ENCODE results near the gene NAAA.
"Not testable (repeated sequence)": the region's sequence is repeated elsewhere in the genome, so short reads cannot be mapped to it uniquely, and the experiment has no call there.

The NAAA gene

DNA sequence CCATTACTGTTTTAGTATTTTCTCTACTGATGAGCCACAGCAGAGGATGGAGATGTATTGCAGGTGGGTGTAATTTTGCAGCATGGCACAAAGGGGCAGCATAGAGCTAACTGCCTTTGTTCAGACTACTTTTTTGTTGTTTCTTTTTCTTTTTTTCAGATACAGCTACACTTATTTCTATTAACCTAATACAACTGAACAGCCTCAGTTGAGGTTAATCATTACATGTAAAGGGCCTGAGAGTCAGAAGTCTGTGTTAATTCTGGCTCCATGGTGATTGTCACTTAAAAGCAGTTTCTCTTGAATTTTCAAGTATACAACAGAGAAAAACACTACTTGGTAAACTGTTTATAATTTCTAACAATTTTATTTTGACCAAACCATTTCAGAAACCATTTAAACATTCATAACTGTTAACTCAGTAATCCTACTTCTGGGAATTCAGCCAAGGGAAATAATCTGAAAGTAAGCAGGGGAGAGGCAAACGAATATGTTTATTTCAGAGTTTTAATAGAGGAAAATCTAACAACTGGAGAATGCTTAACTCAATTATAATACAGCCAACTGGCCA lies 24.6 kb downstream of the NAAA start:
- no peak for DNase-seq

- DNase-seq, result no peak
Measured at GRCh38 chr4:75912968-75913367, 27.8 kb downstream of the NAAA start.

GRCh38 chr4:75910831-75911230 lies 30.0 kb downstream of the NAAA start:
- not testable (repeated sequence) for DNase-seq

DNA sequence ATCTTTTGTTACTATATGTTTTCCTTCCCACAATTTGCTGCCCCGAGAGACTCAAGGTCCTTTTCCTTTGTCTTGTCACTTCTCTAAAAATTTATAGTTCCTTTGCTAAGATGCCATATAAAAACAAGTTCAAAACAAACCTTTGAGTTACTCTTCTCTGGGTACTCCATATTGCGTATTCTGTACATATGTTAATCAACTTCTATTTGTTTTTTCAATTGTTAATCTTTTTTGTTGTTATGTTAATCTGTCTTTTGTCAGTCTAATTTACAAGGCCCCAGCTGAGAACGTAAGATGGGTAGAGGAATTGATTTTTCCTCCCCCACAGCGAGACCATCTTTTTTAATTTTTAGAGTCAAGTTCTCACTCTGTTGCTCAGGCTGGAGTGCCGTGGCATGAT lies 31.4 kb downstream of the NAAA start:
- DNase-seq, result no peak

GRCh38 chr4:75908555-75908954 lies 32.3 kb downstream of the NAAA start:
- no peak for DNase-seq

GRCh38 chr4:75907966-75908365 lies 32.8 kb downstream of the NAAA start:
- DNase-seq, result no peak

DNA sequence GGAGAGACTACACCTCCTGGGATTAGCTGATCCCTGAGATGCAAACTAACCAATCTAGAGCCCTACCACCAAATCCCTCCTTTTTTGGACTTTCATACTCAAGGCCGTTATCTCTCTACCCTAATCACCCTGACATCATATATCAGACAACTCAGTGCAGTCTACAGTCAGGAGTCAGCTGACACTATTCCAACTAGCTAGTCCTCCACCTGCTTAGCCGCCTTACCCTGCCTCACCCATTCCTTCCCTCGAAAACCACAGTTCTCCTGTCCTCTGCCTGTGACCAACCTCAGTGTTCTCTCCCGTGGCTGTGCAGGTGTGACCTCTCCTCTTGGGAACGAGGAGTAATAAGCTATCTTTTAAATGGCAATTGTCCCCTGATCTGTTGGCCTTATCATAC lies 36.7 kb downstream of the NAAA start:
- no peak for DNase-seq

- DNase-seq, result no peak
Measured at GRCh38 chr4:75902352-75902751, 38.5 kb downstream of the NAAA start, which contains the start of gene PPEF2. Gene PPEF2 (minus strand): TSS chr4:75902452. CDS start chr4:75896325, 6,127 bp downstream.

DNA sequence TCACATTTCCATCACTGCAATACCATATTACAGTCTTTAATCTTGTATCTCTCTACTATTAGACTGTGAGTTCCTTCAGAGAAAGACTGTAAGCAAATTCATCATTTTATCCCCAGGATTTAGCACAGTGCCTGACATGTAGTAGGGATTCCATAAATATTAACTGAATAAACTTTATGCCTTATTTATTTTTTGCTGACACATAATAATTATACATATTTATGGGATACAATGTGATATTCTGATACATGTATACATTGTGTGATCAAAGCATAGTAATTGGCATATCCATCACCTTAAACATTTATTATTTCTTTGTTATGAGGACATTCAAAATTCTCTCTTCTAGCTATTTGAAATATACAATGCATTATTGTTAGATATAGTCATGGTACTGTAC lies 42.3 kb downstream of the NAAA start:
- DNase-seq, result no peak

GRCh38 chr4:75895744-75896314 lies 45.0 kb downstream of the NAAA start:
- no peak for DNase-seq

DNA sequence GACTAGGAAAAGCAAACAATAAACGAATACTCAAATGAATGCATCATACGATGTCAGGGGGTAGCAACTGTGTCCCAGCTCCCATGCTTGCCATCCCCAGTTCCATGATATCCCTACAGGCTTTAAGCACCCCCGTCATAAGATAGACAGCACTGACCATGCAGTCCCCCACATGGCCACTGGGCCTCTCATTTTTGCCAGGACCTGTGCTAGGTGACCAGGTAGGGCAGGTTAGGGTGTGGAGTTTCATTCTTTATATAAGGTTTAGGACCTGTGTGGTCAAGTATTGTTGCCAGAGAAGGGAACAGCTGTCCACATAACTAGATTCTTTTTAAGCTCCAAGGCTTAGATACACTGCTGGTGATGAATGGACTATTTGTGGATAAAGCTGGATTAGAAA lies 48.3 kb downstream of the NAAA start:
- no peak for DNase-seq

GRCh38 chr4:75891611-75892010 lies 49.2 kb downstream of the NAAA start:
- no peak for DNase-seq

- no peak for DNase-seq
Measured at GRCh38 chr4:75889537-75890199, 51.1 kb downstream of the NAAA start.

GRCh38 chr4:75886104-75886503 lies 54.7 kb downstream of the NAAA start:
- DNase-seq, result no peak

DNA sequence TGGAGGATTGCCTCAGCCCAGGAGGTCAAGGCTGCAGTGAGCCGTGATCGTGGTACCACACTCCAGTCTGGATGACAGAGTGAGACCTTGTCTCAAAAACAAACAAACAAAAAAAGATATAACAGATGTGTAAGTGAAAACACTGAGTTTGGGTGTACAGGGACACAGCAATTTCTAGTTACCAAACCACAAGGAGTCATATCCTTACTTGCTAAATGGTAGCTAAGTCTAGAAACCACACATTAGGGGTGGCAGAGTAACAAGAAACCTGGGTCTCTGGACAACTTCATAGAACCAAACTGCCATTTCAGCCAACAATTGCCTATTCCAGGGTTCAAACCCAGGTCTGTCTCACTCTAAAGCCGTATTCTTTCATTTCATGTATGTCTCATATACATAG lies 59.3 kb downstream of the NAAA start:
- no peak for DNase-seq

DNA sequence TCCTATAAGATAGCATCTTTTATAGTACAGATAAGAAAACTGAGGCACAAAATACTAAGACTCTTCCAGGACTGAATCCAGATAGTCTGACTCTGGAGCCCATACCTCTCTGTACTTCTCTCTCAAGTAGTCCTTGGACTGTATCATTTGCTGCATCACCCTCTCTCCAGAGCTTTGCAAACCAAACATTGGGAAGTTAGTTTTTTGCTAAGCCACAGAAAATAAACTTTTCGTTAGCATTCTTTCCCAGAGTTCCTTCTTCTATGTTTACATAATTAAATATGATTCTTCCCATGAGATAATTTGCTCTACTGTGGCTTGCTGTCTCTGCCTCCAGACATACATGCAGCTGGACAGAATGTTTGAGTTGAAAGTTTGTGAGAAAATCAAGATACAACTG lies 60.5 kb downstream of the NAAA start:
- DNase-seq, result no peak

DNA sequence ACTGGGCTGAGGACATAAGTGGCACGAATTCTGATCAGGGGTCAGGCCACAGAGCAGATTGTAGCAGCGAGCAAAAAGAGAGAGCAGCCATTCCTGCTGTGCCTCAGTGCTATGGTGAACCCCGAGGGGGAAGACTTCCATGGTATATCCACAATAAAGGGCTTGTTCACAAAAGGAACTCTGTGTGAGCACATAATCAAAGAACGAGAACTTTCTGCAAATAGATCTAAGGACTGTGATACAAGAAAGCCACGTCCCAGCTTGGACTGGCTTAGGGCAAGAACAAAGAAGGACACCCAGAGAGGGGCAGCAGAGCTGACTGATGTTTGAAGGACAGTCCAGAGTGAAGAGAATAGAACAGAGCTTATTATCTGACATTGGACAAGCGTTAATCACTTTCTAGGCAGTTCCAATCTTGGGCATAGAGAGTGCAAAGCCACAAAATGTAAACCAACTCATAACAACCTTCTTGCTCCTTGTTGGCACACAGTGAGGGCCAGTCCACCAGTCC lies 62.5 kb downstream of the NAAA start:
- DNase-seq, result no peak

DNA sequence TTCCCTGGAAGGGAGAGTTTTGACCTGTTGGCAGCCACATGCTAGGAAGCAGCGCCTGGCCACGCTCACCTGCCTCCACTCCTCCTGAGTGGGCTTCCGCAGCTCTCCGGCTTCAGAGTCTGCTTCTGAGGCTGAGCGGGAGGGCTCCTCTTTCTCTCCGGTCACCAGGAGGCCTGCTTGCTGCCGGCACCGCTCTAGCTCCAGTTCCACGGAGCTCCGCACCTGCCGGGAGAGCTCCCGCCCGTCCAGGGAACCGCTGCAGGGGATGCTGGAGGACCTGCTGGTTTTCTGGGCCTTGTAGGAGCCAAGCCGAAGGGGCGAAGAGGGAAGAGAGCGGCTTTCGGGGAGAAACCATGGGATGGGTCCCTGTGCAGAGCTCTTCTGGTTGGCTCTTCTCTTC lies 64.6 kb downstream of the NAAA start:
- DNase-seq, result no peak

DNA sequence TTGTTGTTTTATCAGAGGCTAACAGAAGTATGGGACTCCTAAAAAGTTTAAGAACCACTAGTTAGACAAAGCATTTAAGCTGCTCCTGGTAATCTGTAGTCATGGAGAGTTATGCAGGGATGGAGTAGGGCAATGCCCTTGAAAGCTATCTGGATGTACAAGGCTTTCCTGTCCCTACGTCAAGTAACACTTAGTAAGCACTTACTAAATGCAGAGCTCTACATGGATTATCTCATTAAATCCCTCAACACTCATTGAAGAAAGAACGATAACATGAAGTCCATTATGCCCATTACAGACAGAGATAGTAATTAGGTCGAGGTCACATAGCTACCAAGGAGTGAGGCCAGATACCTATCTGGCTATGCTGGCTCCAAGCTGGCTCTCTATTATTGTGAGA lies 71.7 kb downstream of the NAAA start:
- no peak for DNase-seq

- no peak for DNase-seq
Measured at GRCh38 chr4:75867130-75867529, 73.7 kb downstream of the NAAA start.

Data from C1 segment of cervical spinal cord (tissue), 14 donors.